HEK293T (cell line): ENCODE results near the gene ME1.
"Not testable (repeated sequence)": the region's sequence is repeated elsewhere in the genome, so short reads cannot be mapped to it uniquely, and the experiment has no call there.

Experiments used
- CTCF ChIA-PET: fragments of 350-600 bp; formaldehyde crosslinking; extraction: SDS; loops from one replicate; lab custom pipeline; 2021; ENCODE audit warnings: antibody characterized with exemption, inconsistent platforms; lab: Yijun Ruan, JAX
- POLR2A ChIA-PET: fragments of 350-600 bp; formaldehyde crosslinking; extraction: SDS; loops from one replicate; lab custom pipeline; 2020; ENCODE audit warnings: antibody characterized with exemption, inconsistent platforms; lab: Yijun Ruan, JAX
- DNase-seq: peaks from one replicate; pipeline ENCODE4 v3.0.0; 2012; ENCODE audit warnings: mixed read lengths; ENCODE audit errors: extremely low spot score
- ARNT ChIP-seq: fragments of 450-650 bp; IDR thresholded peaks from 2 replicates; pipeline ENCODE4 v1.6.1; 2017; ENCODE audit warnings: mild to moderate bottlenecking
- BHLHE40 ChIP-seq: fragments of 450-650 bp; IDR thresholded peaks from 2 replicates; pipeline ENCODE4 v1.6.1; 2016; ENCODE audit warnings: mild to moderate bottlenecking, moderate library complexity, borderline replicate concordance
- CTBP1 ChIP-seq: fragments of 450-650 bp; IDR thresholded peaks from 2 replicates; pipeline ENCODE4 v1.6.1; 2016; ENCODE audit warnings: borderline replicate concordance
- ELF4 ChIP-seq: fragments of 450-650 bp; IDR thresholded peaks from 2 replicates; pipeline ENCODE4 v1.6.1; 2017; ENCODE audit warnings: antibody characterized with exemption
- FOXA1 ChIP-seq: fragments of 450-650 bp; IDR thresholded peaks from 2 replicates; pipeline ENCODE4 v1.6.1; 2016; ENCODE audit warnings: mild to moderate bottlenecking
- FOXK2 ChIP-seq: fragments of 450-650 bp; IDR thresholded peaks from 2 replicates; pipeline ENCODE4 v1.6.1; 2016; ENCODE audit warnings: mild to moderate bottlenecking
- FOXM1 ChIP-seq: fragments of 450-650 bp; IDR thresholded peaks from 2 replicates; pipeline ENCODE4 v1.6.1; 2017; ENCODE audit warnings: mild to moderate bottlenecking, borderline replicate concordance
- HDGF ChIP-seq: fragments of 450-650 bp; IDR thresholded peaks from 2 replicates; pipeline ENCODE4 v1.6.1; 2017; ENCODE audit warnings: antibody characterized with exemption, borderline replicate concordance
- L3MBTL2 ChIP-seq: fragments of 450-650 bp; conservative IDR thresholded peaks from 2 replicates; pipeline ENCODE4 v1.6.1; 2016; ENCODE audit warnings: mild to moderate bottlenecking
- LEF1 ChIP-seq: fragments of 450-650 bp; IDR thresholded peaks from 2 replicates; pipeline ENCODE4 v1.6.1; 2017; ENCODE audit warnings: mild to moderate bottlenecking, borderline replicate concordance
- NFRKB ChIP-seq: fragments of 450-650 bp; IDR thresholded peaks from 2 replicates; pipeline ENCODE4 v1.6.1; 2016; ENCODE audit warnings: mild to moderate bottlenecking, moderate library complexity
- SP1 ChIP-seq: fragments of 450-650 bp; IDR thresholded peaks from 2 replicates; pipeline ENCODE4 v1.6.1; 2017
- SUZ12 ChIP-seq: fragments of 450-650 bp; IDR thresholded peaks from 2 replicates; pipeline ENCODE4 v1.6.1; 2016; ENCODE audit warnings: mild to moderate bottlenecking
- TARDBP ChIP-seq: fragments of 450-650 bp; IDR thresholded peaks from 2 replicates; pipeline ENCODE4 v1.6.1; 2016
- ZNF384 ChIP-seq: fragments of 450-650 bp; IDR thresholded peaks from 2 replicates; pipeline ENCODE4 v1.6.1; 2016
- TF ChIP-seq, protein P1 (sequence below): fragments of 450-650 bp; IDR thresholded peaks from 2 replicates; pipeline ENCODE4 v1.6.1; 2016

Gene ME1

DNA sequence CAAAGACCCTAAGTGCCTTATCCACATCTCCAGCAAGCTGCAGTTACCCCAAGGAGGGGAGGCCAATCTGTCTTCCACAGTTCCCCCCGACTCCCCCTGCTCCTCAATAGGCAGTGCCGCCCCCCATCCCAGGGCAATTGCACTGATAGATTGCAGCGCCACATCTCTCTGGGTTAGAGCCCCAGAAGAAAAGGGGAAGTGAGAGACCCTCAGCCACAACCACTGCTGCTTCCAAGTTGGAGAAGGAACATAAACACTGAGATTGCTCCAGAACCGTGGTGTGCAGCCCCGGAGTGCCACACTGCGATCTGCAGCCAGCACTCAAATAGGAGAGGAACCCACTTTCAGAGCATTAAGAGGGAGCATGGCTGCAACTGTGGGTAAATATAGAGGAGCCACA lies 136.2 kb downstream of the ME1 start:
- DNase-seq, result no peak
- ChIA-PET POLR2A (no interaction called here), CTCF (no interaction called here)
- TF ChIP-seq ELF4 (no peak), FOXM1 (no peak), TARDBP (no peak), L3MBTL2 (no peak), FOXK2 (no peak), LEF1 (no peak), FOXA1 (no peak), ZNF384 (no peak), ARNT (no peak), SUZ12 (no peak), SP1 (no peak), HDGF (no peak), NFRKB (no peak), BHLHE40 (no peak)
- TF ChIP-seq, protein P1, sequence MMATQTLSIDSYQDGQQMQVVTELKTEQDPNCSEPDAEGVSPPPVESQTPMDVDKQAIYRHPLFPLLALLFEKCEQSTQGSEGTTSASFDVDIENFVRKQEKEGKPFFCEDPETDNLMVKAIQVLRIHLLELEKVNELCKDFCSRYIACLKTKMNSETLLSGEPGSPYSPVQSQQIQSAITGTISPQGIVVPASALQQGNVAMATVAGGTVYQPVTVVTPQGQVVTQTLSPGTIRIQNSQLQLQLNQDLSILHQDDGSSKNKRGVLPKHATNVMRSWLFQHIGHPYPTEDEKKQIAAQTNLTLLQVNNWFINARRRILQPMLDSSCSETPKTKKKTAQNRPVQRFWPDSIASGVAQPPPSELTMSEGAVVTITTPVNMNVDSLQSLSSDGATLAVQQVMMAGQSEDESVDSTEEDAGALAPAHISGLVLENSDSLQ, result no peak

DNA sequence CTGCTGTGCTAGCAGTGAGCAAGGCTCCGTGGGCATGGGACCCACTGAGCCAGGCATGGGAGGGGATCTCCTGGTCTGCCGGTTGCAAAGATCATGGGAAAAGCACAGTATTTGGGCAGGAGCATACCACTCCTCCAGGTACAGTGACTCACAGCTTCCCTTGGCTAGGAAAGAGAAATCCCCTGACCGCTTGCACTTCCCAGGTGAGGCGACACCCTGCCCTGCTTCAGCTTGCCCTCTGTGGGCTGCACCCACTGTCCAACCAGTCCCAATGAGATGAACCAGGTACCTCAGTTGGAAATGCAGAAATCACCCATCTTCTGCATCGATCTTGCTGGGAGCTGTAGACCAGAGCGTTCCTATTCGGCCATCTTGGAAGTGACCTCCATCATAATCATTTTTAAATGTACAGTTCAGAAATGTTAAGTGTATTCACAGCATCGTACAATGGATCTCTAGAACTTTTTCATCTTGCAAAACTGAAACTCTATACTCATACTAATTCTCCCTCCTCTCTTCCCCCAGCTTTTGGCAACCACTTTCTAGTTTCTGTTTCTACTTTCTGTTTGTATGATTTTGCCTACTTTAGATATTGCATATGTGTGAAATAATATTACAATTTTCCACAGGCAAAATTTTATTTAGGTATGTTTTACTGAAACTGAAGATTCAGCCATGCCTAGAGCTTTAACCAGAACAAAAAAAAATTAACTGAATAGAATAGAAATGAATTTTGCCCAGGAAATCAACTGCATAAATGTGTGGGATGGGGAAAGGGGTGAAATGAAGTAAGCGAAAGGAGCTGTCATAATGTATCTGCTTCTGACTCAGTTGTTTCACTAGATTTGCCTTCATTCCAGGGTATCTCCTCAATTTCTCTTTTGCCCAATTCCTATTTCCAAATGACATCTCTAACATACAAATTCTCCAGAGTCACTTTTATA lies 137.7 kb downstream of the ME1 start:
- ChIA-PET POLR2A (no interaction called here), CTCF (no interaction called here)
- TF ChIP-seq CTBP1 (no peak), ARNT (no peak), TARDBP (no peak), ELF4 (no peak), FOXM1 (no peak)
- TF ChIP-seq, protein P1, result no peak

GRCh38 chr6:83287298-83287697 lies 143.6 kb downstream of the ME1 start:
- DNase-seq, CTCF ChIA-PET, POLR2A ChIA-PET: not testable (repeated sequence)

More for the DNA sequence above, 137.7 kb downstream of the ME1 start:
- DNase-seq, result no peak

GRCh38 chr6:83285917-83286316 lies 144.9 kb downstream of the ME1 start:
- POLR2A ChIA-PET, result no interaction called here
- DNase-seq, result no peak
- CTCF ChIA-PET, result no interaction called here
- TF ChIP-seq NFRKB (no peak), LEF1 (no peak), HDGF (no peak), BHLHE40 (no peak), SP1 (no peak), ZNF384 (no peak), FOXA1 (no peak)

DNA sequence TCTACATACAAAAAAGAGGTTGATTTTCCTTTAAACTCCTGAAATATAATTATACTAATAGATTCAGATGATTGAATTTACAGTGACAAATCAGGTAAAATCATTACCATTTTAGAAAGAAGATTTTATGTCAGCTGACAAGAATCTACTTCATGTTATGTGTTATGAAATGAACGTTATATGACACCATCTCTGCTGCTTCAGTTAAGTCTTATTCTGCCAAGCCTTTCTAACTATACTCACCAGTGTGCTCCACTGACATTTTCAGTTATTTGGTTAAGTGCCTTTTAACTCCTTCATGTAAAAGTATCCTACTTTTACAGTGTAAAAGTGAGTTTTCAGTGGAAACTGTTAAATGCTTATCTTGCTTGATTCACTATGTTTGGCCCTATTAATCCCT lies 157.3 kb downstream of the ME1 start:
- ChIA-PET POLR2A (no interaction called here), CTCF (no interaction called here)
- no peak for TF ChIP-seq SUZ12
- TF ChIP-seq ARNT, result no peak
- no peak for TF ChIP-seq TARDBP
- TF ChIP-seq SP1, result no peak
- no peak for TF ChIP-seq BHLHE40
- no peak for TF ChIP-seq CTBP1
- no peak for TF ChIP-seq FOXA1
- no peak for TF ChIP-seq LEF1
- TF ChIP-seq ELF4, result no peak
- no peak for TF ChIP-seq FOXM1
- no peak for TF ChIP-seq ZNF384
- DNase-seq, result no peak

DNA sequence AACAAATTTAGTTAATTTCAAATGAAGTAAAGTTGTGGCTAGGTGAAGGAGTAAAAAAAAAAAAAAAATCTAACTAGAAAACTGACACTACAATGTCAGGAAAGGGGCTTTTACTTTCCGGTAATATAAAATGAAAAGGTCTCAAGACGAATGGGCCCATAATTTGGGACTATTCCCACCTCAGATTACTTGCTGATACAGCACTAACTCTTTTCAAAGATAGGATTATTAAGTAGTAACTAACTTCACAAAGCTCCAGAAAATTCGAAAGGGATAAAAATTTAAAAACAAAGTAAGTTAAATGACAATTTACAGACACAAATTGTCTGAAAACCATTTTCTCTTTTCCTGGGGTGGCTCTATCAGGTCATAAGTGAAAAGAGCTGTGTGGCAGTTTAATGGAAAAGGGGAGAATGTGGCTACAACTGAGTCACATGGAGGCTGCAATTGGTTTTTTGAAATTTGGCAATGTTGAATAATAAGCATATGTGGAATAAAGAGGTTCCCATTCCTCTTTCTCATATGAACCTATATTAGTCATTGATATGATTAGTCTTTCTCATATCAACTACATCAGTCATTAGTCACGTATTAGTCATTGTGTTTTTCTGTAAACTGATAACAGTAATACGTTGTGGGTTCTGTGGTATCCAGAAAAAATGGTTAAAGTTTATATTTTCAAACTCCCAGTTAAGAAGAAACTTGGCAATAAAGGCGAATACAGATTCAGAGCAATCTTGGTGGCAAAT lies 159.7 kb downstream of the ME1 start:
- no peak for DNase-seq
- CTCF ChIA-PET, result no interaction called here
- TF ChIP-seq ZNF384 (no peak), BHLHE40 (no peak), LEF1 (no peak), FOXM1 (no peak), SUZ12 (no peak), ARNT (no peak), CTBP1 (no peak), TARDBP (no peak), NFRKB (no peak), FOXK2 (no peak), FOXA1 (no peak), SP1 (no peak), HDGF (no peak), ELF4 (no peak), L3MBTL2 (no peak)
- TF ChIP-seq, protein P1, result no peak
- POLR2A ChIA-PET, result no interaction called here
